Stomach (tissue), 9 donors: ENCODE data around the gene SCP2. TPM values are rescaled to one million over a fixed set of nuclear protein-coding genes. Genes with fewer than 3 reads are reported as not detected.

Source experiments
- DNase-seq, 2 donors: peaks; one replicate each; pipeline versions ENCODE4 v3.0.0 to v3.0.0-alpha.2; 2013 to 2019
- H3K27ac ChIP-seq, 5 donors: fragments of 200-600 bp in 4 of 5; sonication (generic) in 4 of 5; one replicate each; pipeline ENCODE4 v1.5.1; 2013 to 2019; ENCODE audit warnings: mild to moderate bottlenecking in 1 of 5, moderate library complexity in 1 of 5
- H3K27me3 ChIP-seq, 3 donors: fragments of 200-600 bp; sonication (generic); one replicate each; pipeline ENCODE4 v1.5.1; 2017 to 2019; ENCODE audit warnings: mixed run types in 1 of 3
- H3K36me3 ChIP-seq, 4 donors: fragments of 200-600 bp; sonication (generic); 1 replicate in 3 of 4; 2 replicates in 1 of 4; pipeline ENCODE4 v1.5.1; 2016 to 2019
- H3K4me1 ChIP-seq, 4 donors: fragments of 200-600 bp; sonication (generic); one replicate each; pipeline ENCODE4 v1.5.1; 2016 to 2019
- H3K4me3 ChIP-seq, 4 donors: fragments of 200-600 bp; sonication (generic) in 3 of 4; one replicate each; pipeline ENCODE4 v1.5.1; 2016 to 2019; ENCODE audit warnings: mild to moderate bottlenecking in 1 of 4
- H3K9me3 ChIP-seq, 4 donors: fragments of 200-600 bp; sonication (generic); one replicate each; pipeline ENCODE4 v1.5.1; 2016 to 2019
- EP300 ChIP-seq: sonication (generic); formaldehyde crosslinking; IDR thresholded peaks from one replicate; pipeline ENCODE4 v1.6.1; 2017; ENCODE audit warnings: antibody characterized with exemption
- POLR2A ChIP-seq, 4 donors: fragments of 450-650 bp; IDR thresholded peaks; one replicate each; pipeline ENCODE4 v1.6.1; 2016; ENCODE audit warnings: antibody characterized with exemption in 4 of 4, control low read depth in 2 of 4, mild to moderate bottlenecking in 1 of 4, moderate library complexity in 1 of 4
- POLR2AphosphoS5 ChIP-seq, 3 donors: sonication (generic); formaldehyde crosslinking; IDR thresholded peaks; one replicate each; pipeline ENCODE4 v1.6.1; 2016; ENCODE audit warnings: antibody characterized with exemption in 3 of 3
- WGBS, 5 donors: extraction: QIAGEN DNeasy Blood & Tissue Kit in 3 of 5; methylation state at CpG; one replicate each; pipeline versions ENCODE4 v1.1.5 to v1.1.7; 2013 to 2018; 5-methylcytosine and 5-hydroxymethylcytosine counted together
- intact Hi-C: fragments of 100-400 bp; cut with DNase I; formaldehyde crosslinking; loops from one replicate; pipeline ENCODE4 v1.15.1; 2023; ENCODE audit warnings: low total_unique reads
- polyA plus RNA-seq, 3 donors: library from polyadenylated mRNA; stranded (reverse); fragments of 200-250 nt; gene quantifications; one replicate each; pipeline ENCODE4 v1.2.3, GENCODE V29; 2013
- total RNA-seq, 5 donors: library from RNA; depleted of rRNA; stranded (reverse); fragments of >200 nt; gene quantifications; one replicate each; pipeline versions ENCODE4 v1.1.0 to v1.2.3, GENCODE V29; 2014 to 2016
- TF ChIP-seq, protein P1 (sequence below), 7 experiments: fragments of 450-650 bp in 4 of 7; fragments of 200-600 bp in 3 of 7; sonication (generic) in 3 of 7; IDR thresholded peaks; one replicate each; pipeline ENCODE4 v1.5.1; 2016 to 2019; ENCODE audit warnings: antibody characterized with exemption in 7 of 7, control low read depth in 2 of 7, mild to moderate bottlenecking in 1 of 7
- donor health status: healthy with polysubstance abuse.
- donor health status: Bipolar disorder and iron deficiency.
- donor health status: healthy.

SCP2 gene
- total and polyA plus RNA-seq, 8 donors: 45.1 to 347 (median 97.0) TPM

- H3K4me3 ChIP-seq: no peak overlapping the region
- H3K4me1 ChIP-seq: peaks cover 0 to 55% (median 19%) of the 10 kb centered on the region in 4 donors
- no peaks in the 10 kb centered on the region for H3K9me3 ChIP-seq
- TF ChIP-seq POLR2A (IDR thresholded peaks at IDR 0.05) (no peak), POLR2AphosphoS5 (IDR thresholded peaks at IDR 0.05) (no peak), EP300 (no peak)
- TF ChIP-seq, protein P1, sequence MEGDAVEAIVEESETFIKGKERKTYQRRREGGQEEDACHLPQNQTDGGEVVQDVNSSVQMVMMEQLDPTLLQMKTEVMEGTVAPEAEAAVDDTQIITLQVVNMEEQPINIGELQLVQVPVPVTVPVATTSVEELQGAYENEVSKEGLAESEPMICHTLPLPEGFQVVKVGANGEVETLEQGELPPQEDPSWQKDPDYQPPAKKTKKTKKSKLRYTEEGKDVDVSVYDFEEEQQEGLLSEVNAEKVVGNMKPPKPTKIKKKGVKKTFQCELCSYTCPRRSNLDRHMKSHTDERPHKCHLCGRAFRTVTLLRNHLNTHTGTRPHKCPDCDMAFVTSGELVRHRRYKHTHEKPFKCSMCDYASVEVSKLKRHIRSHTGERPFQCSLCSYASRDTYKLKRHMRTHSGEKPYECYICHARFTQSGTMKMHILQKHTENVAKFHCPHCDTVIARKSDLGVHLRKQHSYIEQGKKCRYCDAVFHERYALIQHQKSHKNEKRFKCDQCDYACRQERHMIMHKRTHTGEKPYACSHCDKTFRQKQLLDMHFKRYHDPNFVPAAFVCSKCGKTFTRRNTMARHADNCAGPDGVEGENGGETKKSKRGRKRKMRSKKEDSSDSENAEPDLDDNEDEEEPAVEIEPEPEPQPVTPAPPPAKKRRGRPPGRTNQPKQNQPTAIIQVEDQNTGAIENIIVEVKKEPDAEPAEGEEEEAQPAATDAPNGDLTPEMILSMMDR (IDR thresholded peaks at IDR 0.05): no peak
- 45 to 74% (median 63%) methylated on average over 2 of the region's 2 CpGs for WGBS, 5 donors
- H3K36me3 ChIP-seq: peaks cover 0 to 32% (median 28%) of the 10 kb centered on the region in 4 donors
- peak overlapping the region in 2 of 5 donors; percentile 73 to 80 for H3K27ac ChIP-seq
- no peaks in the 10 kb centered on the region for H3K27me3 ChIP-seq
- intact Hi-C loops: no loop called here
- DNase-seq: no peak
Measured at GRCh38 chr1:53026254-53026653, 99.2 kb downstream of the SCP2 start.

DNA sequence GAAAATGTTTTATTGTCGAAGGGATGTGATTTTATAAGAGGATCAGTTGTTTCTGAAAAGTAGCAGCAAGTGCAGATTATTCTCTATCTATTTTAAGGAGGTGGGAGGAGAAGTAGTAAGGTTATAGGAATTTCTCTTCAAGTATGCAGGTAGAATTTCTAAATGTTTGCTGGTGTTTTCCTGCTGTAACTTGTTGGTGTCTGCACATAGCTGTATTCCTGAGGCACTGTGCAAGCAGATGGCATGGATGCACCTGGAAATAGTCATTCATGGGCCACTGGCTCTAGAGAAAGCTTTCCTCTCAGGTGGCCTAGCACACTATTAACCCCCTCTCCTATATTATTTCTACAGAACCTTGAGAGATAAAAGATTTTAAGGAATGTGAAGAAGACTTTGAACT, 104.7 kb downstream of the SCP2 start:
- Histone ChIP-seq H3K4me1 (peaks cover 0 to 6% (median 0%) of the 10 kb centered on the region in 4 donors), H3K27me3 (no peaks in the 10 kb centered on the region), H3K36me3 (peaks cover 0 to 50% (median 42%) of the 10 kb centered on the region in 4 donors), H3K4me3 (no peak overlapping the region), H3K9me3 (no peaks in the 10 kb centered on the region), H3K27ac (no peak overlapping the region)
- no peak for DNase-seq
- intact Hi-C loops: no loop called here
- no peak for TF ChIP-seq EP300
- TF ChIP-seq, protein P1 (IDR thresholded peaks at IDR 0.05): no peak
- TF ChIP-seq POLR2AphosphoS5 (IDR thresholded peaks at IDR 0.05): no peak
- TF ChIP-seq POLR2A (IDR thresholded peaks at IDR 0.05): no peak
- WGBS, 5 donors: 90 to 94% (median 93%) methylated on average over 1 of the region's 1 CpG

- Histone ChIP-seq H3K9me3 (no peaks in the 10 kb centered on the region), H3K4me1 (no peaks in the 10 kb centered on the region), H3K27me3 (no peaks in the 10 kb centered on the region), H3K4me3 (no peak overlapping the region), H3K27ac (no peak overlapping the region), H3K36me3 (peaks cover 8 to 55% (median 44%) of the 10 kb centered on the region in 4 donors)
- TF ChIP-seq, protein P1 (IDR thresholded peaks at IDR 0.05): no peak
- no peak for TF ChIP-seq POLR2A (IDR thresholded peaks at IDR 0.05)
- TF ChIP-seq EP300: no peak
- TF ChIP-seq POLR2AphosphoS5 (IDR thresholded peaks at IDR 0.05): no peak
- DNase-seq: no peak
- intact Hi-C loops: no loop called here
- WGBS, 5 donors: 56 to 73% (median 67%) methylated on average over 4 of the region's 4 CpGs
Measured at GRCh38 chr1:53037159-53037558, 110.1 kb downstream of the SCP2 start.

DNA sequence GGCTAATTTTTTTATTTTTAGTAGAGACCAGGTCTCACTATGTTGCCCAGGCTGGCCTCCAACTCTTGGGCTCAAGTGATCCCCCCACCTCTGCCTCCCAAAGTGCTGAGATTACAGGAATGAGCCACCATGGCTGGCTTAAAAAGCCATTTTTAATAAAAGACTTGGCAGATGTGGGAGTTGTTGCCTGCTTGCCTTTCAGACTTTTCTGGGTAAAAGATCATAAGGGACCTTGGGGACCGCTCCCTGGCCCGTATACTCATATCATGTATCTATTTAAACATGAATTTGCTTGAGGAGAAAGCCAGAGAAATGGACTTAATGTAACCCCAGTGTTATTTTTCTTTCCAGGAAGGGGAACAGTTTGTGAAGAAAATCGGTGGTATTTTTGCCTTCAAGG, 111.5 kb downstream of the SCP2 start:
- no peak for DNase-seq
- intact Hi-C loops: no loop called here
- no peaks in the 10 kb centered on the region for H3K9me3 ChIP-seq
- H3K27me3 ChIP-seq: no peaks in the 10 kb centered on the region
- no peak for TF ChIP-seq POLR2AphosphoS5 (IDR thresholded peaks at IDR 0.05)
- TF ChIP-seq, protein P1 (IDR thresholded peaks at IDR 0.05): no peak
- no peak for TF ChIP-seq EP300
- no peak for TF ChIP-seq POLR2A (IDR thresholded peaks at IDR 0.05)
- H3K4me3 ChIP-seq: no peak overlapping the region
- 82 to 97% (median 92%) methylated on average over 3 of the region's 3 CpGs for WGBS, 5 donors
- H3K36me3 ChIP-seq: peaks cover 8 to 52% (median 43%) of the 10 kb centered on the region in 4 donors
- no peak overlapping the region for H3K27ac ChIP-seq
- peaks cover 0 to 10% (median 0%) of the 10 kb centered on the region in 4 donors for H3K4me1 ChIP-seq
